Heart right ventricle (tissue), 16 donors: Measurements from ENCODE around the gene S100A12. TPM values are rescaled to one million over a fixed set of nuclear protein-coding genes. Genes with fewer than 3 reads are reported as not detected.
A peak's percentile ranks its signal among the peaks of the same experiment; 100 is the strongest.
"Not testable (repeated sequence)": the region's sequence is repeated elsewhere in the genome, so short reads cannot be mapped to it uniquely, and the experiment has no call there.

Experiments used
- ATAC-seq, 8 donors: fragments of 200-7000 bp; cut with Tn5 transposase; one replicate each; pipeline ENCODE4 v1.9.1; 2020; ENCODE audit warnings: mild to moderate bottlenecking in 8 of 8, moderate library complexity in 8 of 8, moderate number of reproducible peaks in 1 of 8
- DNase-seq, 2 donors: peaks; one replicate each; pipeline ENCODE4 v3.0.0-alpha.2; 2020
- H3K27ac ChIP-seq, 10 donors: fragments of 200-600 bp; sonication (generic) in 2 of 10; one replicate each; pipeline versions ENCODE4 v1.5.0 to v1.8.0; 2020 to 2022; ENCODE audit warnings: mild to moderate bottlenecking in 3 of 10
- H3K27me3 ChIP-seq, 7 donors: fragments of 200-600 bp; one replicate each; pipeline ENCODE4 v1.8.0; 2021 to 2022; ENCODE audit warnings: mild to moderate bottlenecking in 2 of 7
- H3K36me3 ChIP-seq, 9 donors: fragments of 200-600 bp; sonication (generic) in 1 of 9; one replicate each; pipeline versions ENCODE4 v1.5.0 to v1.8.0; 2020 to 2022; ENCODE audit warnings: mild to moderate bottlenecking in 2 of 9
- H3K4me1 ChIP-seq, 9 donors: fragments of 200-600 bp; sonication (generic) in 1 of 9; one replicate each; pipeline versions ENCODE4 v1.5.0 to v1.8.0; 2020 to 2022; ENCODE audit warnings: mild to moderate bottlenecking in 4 of 9
- H3K4me3 ChIP-seq, 10 donors: fragments of 200-600 bp; sonication (generic) in 2 of 10; one replicate each; pipeline versions ENCODE4 v1.5.0 to v1.8.0; 2020 to 2022; ENCODE audit warnings: mild to moderate bottlenecking in 7 of 10, moderate library complexity in 2 of 10
- H3K9me3 ChIP-seq, 11 donors: fragments of 200-600 bp in 10 of 11; sonication (generic) in 2 of 11; one replicate each; pipeline versions ENCODE4 v1.5.0 to v1.8.0; 2013 to 2022; ENCODE audit warnings: mild to moderate bottlenecking in 2 of 11, control low read depth in 1 of 11, moderate library complexity in 1 of 11
- CTCF ChIP-seq, 9 donors: fragments of 200-600 bp; sonication (generic) in 2 of 9; IDR thresholded peaks; one replicate each; pipeline versions ENCODE4 v1.5.0 to v1.8.0; 2021 to 2022; ENCODE audit warnings: antibody characterized with exemption in 9 of 9, mild to moderate bottlenecking in 5 of 9, moderate library complexity in 1 of 9
- WGBS, 2 donors: extraction: QIAGEN DNeasy Blood & Tissue Kit; methylation state at CpG; one replicate each; pipeline ENCODE4 v1.1.7; 2013; ENCODE audit warnings: inconsistent platforms in 1 of 2; 5-methylcytosine and 5-hydroxymethylcytosine counted together
- intact Hi-C, 10 donors: fragments of 100-400 bp; cut with DNase I; formaldehyde crosslinking; loops; one replicate each; pipeline versions ENCODE4 v1.11.1 to v1.14.2; 2022
- long read RNA-seq, 3 donors: library from polyadenylated mRNA; unstranded; transcript quantifications; one replicate each; pipeline ENCODE4 v2.0.0, GENCODE V29; 2020 to 2021
- polyA plus RNA-seq, 2 donors: library from polyadenylated mRNA; stranded (reverse); fragments of 200-250 nt; gene quantifications; one replicate each; pipeline ENCODE4 v1.2.3, GENCODE V29; 2013
- total RNA-seq, 10 donors: library from RNA; stranded (reverse); fragmentation: NEBNext Ultra II Directional in 3 of 10; extraction: Animal tissue kit (Norgen Biotek cat#: 25700) in 3 of 10; gene quantifications; one replicate each; pipeline versions ENCODE4 v1.2.1 to v1.2.4, GENCODE V29; 2021 to 2023
- donor health status: Arrhythmogenic right ventricular cardiomyopathy.
- donor health status: ischemic (EF 13 %, LVEDD 7.1; RV severe dilation, severe dysfunction).
- donor health status: healthy with polysubstance abuse.
- donor health status: DM: no; HTN: yes; CAD: no.
- donor health status: DM: no; HTN: no; CAD: no.
- donor health status: ischemic (EF 25% LVEDD 6.9; RV normal size, moderate dysfunction).
- donor health status: ischemic (EF 25% LVEDD 5.7; RV mildly dilated, moderate dysfunction).
- donor health status: healthy.
- donor health status: DM: yes; HTN: yes; CAD: no.
- donor health status: Ischemic cardiomyopathy.
- donor health status: ischemic (EF 35%, LVEDD 5.7; RV mildly dilated, moderate dysfunction).
- donor health status: nonischemic (EF 11% LVEDD 7.7; RV severe dilation, severe dysfunction).
- donor health status: DM: yes; HTN: yes; CAD: no.
- donor health status: PGD.
- donor health status: ischemic (EF 29% LVEDD 5.4; RV normal size, mild dysfunction).
- donor health status: nonischemic (EF 23%, LVEDD 6.1; RV moderate dilation, normal function).

S100A12 gene
- total RNA-seq (10 to 100 TPM in 1 of 10 donors, 1 to 10 TPM in 6, under 1 TPM in 2, not detected in 1; 0.49 to 12.9 (median 1.9) TPM), polyA plus RNA-seq (1 to 10 TPM; 4.6 to 6.2 TPM)
- long read RNA-seq, donor 1 = 0 reads
- long read RNA-seq, donor 2, partial matches to known transcripts = 0 of 1 reads
- long read RNA-seq, donor 2, other reads (novel, unspliced or antisense) = 0 of 1 reads
- long read RNA-seq, donor 3 = 0 reads

GRCh38 chr1:153375511-153375910, at the start of gene S100A12:
Gene S100A12, minus strand, starts transcription at chr1:153375621. Its CDS starts 1,029 bp downstream, at chr1:153374592.
- peak within 1 kb of the TSS in 1 of 10 donors; percentile 16 for H3K4me3 ChIP-seq
- peak within 1 kb of the TSS in 1 of 10 donors; percentile 65 for H3K27ac ChIP-seq
- peaks cover 0 to 44% (median 0%) of the 10 kb centered on the region in 9 donors for H3K4me1 ChIP-seq
- peaks cover 0 to 4% (median 0%) of the 10 kb centered on the region in 11 donors for H3K9me3 ChIP-seq
- ATAC-seq (peak in 1 of 8 donors; percentile 39), DNase-seq (no peak)
- 82 to 95% methylated on average over 1 of the region's 1 CpG for WGBS, 2 donors
- intact Hi-C loops = no loop called here
- TF ChIP-seq CTCF (IDR thresholded peaks at IDR 0.05) = no peak
- H3K27me3 ChIP-seq = peaks cover 0 to 11% (median 0%) of the 10 kb centered on the region in 7 donors
- no peaks in the 10 kb centered on the region for H3K36me3 ChIP-seq

- no peaks in the 10 kb centered on the region for H3K36me3 ChIP-seq
- intact Hi-C loops = no loop called here
- no peak for TF ChIP-seq CTCF (IDR thresholded peaks at IDR 0.05)
- H3K9me3 ChIP-seq = no peaks in the 10 kb centered on the region
- peaks cover 0 to 30% (median 19%) of the 10 kb centered on the region in 7 donors for H3K27me3 ChIP-seq
- peak in 5 of 8 donors; percentile 38 to 67 (median 58) for ATAC-seq
- H3K4me1 ChIP-seq = no peaks in the 10 kb centered on the region
- no peak overlapping the region for H3K4me3 ChIP-seq
- H3K27ac ChIP-seq = no peak overlapping the region
- DNase-seq = peak; percentile 61 to 67
- WGBS, 2 donors = 5% methylated on average over 6 of the region's 6 CpGs
Observed at GRCh38 chr1:153422450-153423068, 47.1 kb upstream of the S100A12 start.

GRCh38 chr1:153420306-153420705, 44.9 kb upstream of the S100A12 start:
- Histone ChIP-seq H3K4me3 (no peak overlapping the region), H3K9me3 (no peaks in the 10 kb centered on the region), H3K27ac (no peak overlapping the region), H3K27me3 (peaks cover 0 to 21% (median 17%) of the 10 kb centered on the region in 7 donors), H3K4me1 (no peaks in the 10 kb centered on the region), H3K36me3 (no peaks in the 10 kb centered on the region)
- TF ChIP-seq CTCF (IDR thresholded peaks at IDR 0.05) = no peak
- ATAC-seq = no peak
- no peak for DNase-seq
- intact Hi-C loops = no loop called here
- WGBS, 2 donors = 34 to 44% methylated on average over 2 of the region's 2 CpGs

- ATAC-seq, H3K4me3 ChIP-seq, H3K36me3 ChIP-seq, H3K27ac ChIP-seq, DNase-seq, H3K4me1 ChIP-seq, H3K9me3 ChIP-seq, intact Hi-C loops: not testable (repeated sequence)
- 45 to 64% methylated on average over 2 of the region's 2 CpGs for WGBS, 2 donors
- H3K27me3 ChIP-seq = peaks cover 0 to 21% (median 16%) of the 10 kb centered on the region in 7 donors
Observed at GRCh38 chr1:153419436-153419793, 44.0 kb upstream of the S100A12 start.

GRCh38 chr1:153418758-153419435, 43.5 kb upstream of the S100A12 start:
- H3K27me3 ChIP-seq = peaks cover 0 to 21% (median 16%) of the 10 kb centered on the region in 7 donors
- 59 to 67% methylated on average over 7 of the region's 7 CpGs for WGBS, 2 donors
- H3K27ac ChIP-seq, intact Hi-C loops, DNase-seq, H3K4me1 ChIP-seq, ATAC-seq, H3K4me3 ChIP-seq, H3K36me3 ChIP-seq, H3K9me3 ChIP-seq: not testable (repeated sequence)
